AML-193 (cell line): ENCODE measurements around the gene MCOLN1.
A peak's percentile ranks its signal among the peaks of the same experiment; 100 is the strongest.

ENCODE experiments used
- DNase-seq, 2 experiments: peaks; one replicate each; lab custom pipeline; 2025; lab: John Stamatoyannopoulos, UW

Gene MCOLN1

GRCh38 chr19:7522072-7522922, at the start of gene MCOLN1:
MCOLN1 (plus strand) TSS chr19:7522624; CDS start chr19:7522751, 127 bp downstream.
- peak; percentile 92 to 93 for DNase-seq

GRCh38 chr19:7475665-7476064, 46.8 kb upstream of the MCOLN1 start:
- DNase-seq, result no peak

DNA sequence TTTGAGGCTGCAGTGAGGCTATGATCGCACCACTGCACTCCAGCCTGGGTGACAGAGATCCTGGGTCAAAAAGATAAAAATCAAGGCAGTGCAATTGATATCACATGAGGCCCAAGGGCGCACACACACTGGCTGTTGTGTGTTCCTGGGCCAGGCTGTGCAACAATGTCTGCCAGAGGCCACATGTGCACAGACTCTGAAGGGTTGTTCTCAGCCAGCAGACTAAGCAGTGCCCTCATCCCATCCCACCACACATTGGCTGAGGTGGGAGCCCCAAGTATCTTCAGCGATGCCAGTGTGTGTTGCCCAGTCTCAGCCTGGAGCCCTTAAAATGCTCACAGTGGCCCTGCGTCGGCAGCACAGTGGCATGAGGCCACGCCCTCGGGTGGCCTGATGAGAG, 46.2 kb upstream of the MCOLN1 start:
- DNase-seq, result no peak

DNA sequence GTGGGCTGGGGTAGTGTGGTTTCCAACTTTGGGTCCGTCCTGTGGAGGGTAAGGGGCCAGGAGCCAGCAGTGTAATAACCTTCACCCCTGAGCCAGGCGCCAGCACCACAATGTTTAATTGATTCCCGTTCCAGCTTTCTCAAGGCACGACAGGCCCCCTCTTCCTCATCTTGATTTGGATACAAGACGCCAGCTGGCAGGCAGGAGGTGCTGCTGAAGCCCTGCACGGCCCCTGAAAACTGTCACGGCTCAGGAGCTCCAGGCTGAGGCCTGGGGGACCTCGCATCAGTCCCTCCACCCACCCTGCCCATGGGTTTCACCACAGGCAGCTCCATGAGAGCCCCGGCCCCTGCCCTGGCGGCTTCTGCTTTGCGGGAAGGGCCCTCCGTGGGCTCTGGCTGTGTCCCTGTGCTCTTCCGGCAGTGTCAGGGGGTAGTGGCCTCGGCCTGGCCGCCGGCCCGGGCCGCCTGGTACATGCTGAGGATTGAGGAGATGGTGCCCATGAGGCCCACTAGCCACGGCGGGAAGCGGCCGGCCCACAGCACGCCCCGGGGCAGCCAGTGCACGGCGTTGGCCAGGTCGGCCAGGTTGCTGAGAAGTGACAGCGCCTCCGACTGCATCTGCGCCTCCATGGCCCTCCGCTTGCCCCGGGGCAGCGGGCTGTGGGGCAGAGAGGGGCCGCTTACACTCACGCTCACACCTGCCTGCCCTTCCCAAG, 45.5 kb upstream of the MCOLN1 start:
- no peak for DNase-seq

- DNase-seq, result no peak
Measured at GRCh38 chr19:7477758-7478157, 44.7 kb upstream of the MCOLN1 start.

GRCh38 chr19:7478173-7478842, 44.1 kb upstream of the MCOLN1 start:
- DNase-seq, result no peak

DNA sequence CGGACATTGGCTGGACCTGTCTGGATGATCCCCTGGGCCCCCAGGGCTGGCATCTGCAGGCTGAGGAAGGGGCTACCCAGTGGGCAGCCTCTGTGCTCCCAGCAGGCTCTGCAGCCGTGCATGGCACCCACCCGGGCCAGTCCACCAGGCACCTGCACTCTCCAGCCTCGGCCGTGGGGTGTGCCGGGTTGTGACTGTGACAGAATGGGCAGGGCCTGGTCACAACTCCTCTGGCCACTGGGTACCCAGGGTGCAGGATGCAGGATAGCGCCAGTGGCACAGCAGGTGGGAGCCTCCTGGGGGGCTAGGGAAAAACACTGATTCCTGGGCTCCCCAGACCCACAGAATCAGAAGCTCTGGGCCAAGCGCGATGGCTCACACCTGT, 43.6 kb upstream of the MCOLN1 start:
- no peak for DNase-seq

DNA sequence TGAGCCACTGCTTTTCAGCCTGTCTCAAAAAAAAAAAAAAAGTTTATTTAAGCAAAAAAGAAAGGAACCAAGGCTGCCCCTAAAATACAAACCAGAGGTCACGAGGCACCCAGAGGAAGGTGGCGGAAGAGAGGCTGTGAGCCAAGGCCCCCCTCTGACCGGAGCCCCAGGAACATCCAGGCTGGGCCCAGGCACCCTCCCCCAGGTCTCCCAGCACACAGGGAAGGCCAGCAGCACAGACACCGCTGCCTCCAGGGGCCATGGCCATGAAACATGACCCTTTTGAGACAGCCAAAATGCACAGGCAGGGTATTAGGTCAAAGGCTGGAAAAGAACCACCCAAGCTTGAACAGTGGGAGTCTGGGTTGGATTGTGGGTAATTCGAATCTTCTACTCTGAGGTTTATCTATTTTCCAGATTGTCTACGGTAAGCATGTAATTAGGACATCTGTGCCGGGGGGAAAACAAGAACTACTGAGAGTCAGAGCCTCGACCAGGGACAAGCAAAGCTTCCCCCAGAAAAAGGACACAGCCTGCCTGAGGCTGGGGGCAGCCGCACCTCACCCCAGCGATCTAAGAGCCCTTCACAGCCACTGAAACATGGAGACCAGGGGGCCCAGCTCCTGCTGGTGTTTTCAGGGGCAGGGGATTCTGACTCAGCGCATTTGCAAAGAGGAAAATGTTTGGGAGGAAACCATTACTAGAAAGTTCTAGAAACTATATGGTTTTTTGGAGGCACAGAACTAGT, 42.0 kb upstream of the MCOLN1 start:
- no peak for DNase-seq

DNA sequence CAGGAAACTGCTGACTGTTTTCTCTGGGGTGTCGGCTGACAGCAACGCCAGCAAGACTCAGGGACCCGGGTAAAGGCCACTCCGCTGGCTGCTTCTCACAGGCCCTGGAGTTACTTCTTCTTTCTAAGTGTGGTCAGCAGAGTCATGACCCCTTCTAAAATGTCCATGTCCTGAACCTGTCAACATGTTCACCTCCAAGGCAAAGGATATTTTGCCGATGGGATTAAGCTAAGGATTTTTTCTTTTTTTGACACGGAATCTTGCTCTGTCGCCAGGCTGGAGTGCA, 41.5 kb upstream of the MCOLN1 start:
- no peak for DNase-seq

GRCh38 chr19:7482584-7483439, 39.6 kb upstream of the MCOLN1 start:
- no peak for DNase-seq

DNA sequence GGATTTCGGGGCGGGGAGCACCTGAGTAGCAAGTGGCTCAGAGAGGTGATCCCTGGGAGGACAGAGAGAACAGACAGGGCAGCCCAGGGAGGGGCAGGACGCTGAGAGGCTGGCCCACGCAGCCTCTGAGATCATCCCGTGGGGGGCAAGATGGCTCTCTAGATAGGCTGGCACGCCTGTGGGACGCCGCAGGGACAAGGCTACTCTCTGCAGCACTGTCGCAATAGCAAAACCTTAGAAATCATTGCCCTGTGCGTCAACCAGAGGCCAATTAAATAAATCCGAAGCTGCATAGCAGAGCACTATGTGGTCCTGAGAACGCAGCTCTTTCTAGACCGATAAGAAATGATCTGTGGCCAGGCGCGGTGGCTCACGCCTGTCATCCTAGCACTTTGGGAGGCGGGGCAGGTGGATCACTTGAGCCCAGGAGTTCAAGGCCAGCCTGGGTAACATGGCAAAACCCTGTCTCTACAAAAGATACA, 38.7 kb upstream of the MCOLN1 start:
- DNase-seq, result no peak

GRCh38 chr19:7486923-7487322, 35.5 kb upstream of the MCOLN1 start:
- no peak for DNase-seq

- DNase-seq, result no peak
Measured at GRCh38 chr19:7488736-7489353, 33.6 kb upstream of the MCOLN1 start, which contains the start of gene PEX11G. PEX11G (minus strand) TSS chr19:7489035; CDS start chr19:7489010, 25 bp downstream.

DNA sequence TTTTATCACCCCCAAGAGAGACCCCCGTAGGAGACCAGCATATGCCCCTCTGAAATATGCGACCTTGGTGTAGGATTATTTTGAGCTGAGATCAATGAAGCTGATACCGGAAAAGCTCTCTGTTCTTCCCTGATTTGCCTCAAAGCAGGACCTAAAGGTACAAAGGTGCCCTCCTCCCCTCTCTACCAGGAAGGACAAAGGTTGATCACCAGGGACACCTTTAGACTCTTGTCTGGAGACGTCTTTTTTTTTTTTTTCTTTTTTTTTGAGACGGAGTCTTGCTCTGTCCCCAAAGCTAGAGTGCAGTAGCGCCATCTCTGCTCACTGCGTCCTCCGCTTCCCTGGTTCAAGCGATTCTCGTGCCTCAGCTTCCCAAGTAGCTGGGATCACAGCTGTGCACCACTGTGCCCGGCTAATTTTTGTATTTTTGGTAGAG, 32.8 kb upstream of the MCOLN1 start:
- no peak for DNase-seq

DNA sequence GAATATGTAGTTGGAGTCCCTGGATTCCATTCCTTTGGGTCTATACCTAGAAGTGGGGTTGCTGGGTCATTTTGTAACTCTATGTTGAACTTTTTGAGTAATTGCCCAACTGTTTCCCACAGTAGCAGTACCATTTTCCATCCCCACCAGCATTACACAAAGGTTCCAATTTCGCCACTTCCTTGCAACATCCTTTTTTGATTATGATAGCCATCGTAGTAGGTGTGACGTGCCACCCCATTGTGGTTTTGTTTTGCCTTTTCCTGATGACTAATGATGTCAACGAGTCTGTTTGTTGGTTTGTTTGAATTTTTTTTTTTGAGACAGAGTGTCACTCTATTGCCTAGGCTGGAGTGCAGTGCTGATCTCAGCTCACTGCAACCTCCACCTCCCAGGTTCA, 30.3 kb upstream of the MCOLN1 start:
- peak; percentile 98 for DNase-seq

GRCh38 chr19:7492558-7492957, 29.9 kb upstream of the MCOLN1 start:
- DNase-seq, result no peak

DNA sequence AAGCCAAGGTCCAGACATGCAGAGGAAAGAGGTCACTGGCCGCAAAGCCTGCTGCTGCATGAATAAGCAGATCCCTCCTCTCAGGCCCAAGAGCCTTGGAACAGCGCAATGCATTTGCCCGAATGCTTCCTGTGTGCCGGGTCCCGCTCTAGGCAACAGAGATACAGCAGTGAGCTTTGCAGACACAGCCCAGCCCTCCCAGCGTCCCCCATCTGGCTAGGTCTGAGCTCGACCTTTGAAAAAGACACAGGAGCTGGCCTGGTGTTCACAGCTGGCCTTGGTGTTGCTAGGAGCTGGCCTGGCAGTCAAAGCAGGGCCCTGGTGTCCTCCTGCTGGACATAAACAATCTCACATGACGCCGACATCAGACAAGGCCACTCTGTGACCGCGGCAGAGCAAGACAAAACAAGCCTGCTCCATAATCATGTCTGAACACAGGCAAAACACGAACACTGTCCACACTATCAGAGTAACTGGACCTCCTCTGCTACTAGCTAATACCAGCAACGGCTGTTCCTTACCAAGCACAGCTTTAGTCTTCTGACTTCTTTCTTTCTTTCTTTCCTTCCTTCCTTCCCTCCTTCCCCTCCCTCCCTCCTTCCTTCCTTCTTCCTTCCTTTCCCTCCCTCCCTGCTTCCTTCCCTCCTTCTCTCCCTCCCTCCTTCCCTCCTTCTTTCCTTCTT, 27.9 kb upstream of the MCOLN1 start:
- no peak for DNase-seq

- DNase-seq, result peak in 1 of 2 experiments; percentile 9
Measured at GRCh38 chr19:7497292-7497691, 25.1 kb upstream of the MCOLN1 start.

DNA sequence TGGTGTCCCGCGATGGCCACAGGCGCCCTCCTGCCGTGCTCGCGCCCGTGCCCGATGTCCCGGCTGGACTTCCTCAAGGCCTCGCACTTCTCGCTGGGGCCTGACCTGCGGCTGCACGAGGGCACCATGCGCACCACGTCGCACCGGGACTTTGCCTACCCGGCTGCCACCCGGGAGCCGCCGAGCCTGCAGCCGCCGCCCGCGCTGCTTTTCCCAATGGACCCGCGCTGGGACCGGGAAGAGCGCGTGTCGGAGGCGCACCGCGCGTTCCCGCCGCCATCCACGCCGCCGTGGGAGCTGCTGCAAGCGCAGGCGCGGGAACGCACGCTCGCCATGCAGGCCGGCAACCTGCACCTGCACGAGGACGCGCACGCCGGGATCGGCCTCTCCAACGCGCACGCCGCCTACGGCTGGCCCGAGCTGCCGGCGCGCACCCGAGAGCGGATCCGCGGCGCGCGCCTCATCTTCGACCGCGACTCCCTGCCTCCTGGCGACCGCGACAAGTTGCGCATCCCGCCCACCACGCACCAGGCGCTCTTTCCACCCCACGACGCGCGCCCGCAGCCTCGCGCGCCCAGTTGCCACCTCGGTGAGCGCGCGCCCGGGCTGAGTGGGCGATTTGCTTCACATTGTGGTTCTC, 21.5 kb upstream of the MCOLN1 start:
- DNase-seq, result no peak
